GM18502 (cell line): ENCODE measurements around the gene SRRM2.

Experiments
- ATAC-seq: cut with Tn5 transposase; IDR thresholded peaks from one replicate; pipeline ENCODE4 v1.9.1; 2021; ENCODE audit warnings: mild to moderate bottlenecking; ENCODE audit not compliant: unreplicated experiment, poor library complexity

SRRM2 gene

DNA sequence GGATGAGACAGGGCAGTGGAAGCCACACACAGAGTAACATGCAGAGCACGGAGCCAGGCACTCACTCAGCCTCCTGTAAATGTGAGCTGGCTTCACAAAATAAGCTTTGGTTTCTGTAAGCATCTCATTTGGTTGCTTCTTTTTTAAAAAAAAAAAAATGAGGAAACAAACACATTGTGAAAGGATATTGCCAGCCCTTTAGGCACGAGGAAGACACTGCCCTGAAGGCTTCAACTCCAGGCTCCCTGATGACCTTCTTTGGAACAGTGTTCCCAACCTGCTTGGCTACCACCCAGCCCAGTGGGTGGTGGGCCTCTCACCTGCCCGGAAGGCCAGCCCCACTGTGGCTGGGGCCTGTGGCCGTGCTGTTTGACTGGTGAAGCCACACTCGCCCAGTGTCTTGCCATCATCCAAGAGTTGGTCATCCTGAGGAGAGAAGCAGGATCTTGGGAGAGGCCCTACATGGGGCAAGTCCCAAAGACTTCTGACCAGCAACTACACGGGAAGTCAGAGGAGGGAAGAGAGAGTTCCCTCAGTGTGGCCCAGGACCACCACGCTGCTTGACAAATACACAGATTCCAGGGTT, 22.8 kb downstream of the SRRM2 start:
- no peak for ATAC-seq

DNA sequence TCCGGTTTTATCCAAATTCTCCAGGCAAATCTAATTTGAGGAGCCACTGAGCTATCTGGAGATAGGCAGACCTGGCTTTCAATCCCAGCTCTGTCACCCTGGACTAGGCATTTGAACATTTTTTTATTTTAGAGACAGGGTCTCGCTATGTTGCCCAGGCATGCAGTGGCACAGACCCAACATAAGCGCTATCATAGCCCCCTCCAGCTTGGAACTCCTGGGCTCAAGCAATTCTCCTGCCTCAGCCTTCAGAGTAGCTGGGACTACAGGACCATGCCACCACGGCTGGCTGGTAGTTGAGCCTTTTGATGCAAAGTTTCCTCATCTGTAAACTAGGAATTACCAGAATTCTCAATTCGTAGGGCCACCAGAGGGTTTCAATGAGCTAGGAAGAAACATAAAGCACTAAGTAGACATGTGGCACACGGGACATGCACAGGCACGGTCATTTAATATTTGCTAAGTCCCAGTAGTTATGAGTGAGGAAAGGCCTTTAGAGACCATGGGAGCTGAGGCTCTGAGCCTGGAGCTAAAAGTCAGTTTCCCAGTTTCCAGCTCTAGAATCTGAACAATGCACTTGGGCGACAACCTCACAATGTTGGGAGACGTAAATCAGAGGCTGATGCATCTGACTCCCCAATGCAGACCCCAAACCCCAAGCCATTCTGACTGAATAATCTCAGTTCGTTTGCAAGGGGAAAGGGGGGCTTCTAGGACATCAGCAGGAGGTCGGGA, 23.5 kb downstream of the SRRM2 start:
- no peak for ATAC-seq

DNA sequence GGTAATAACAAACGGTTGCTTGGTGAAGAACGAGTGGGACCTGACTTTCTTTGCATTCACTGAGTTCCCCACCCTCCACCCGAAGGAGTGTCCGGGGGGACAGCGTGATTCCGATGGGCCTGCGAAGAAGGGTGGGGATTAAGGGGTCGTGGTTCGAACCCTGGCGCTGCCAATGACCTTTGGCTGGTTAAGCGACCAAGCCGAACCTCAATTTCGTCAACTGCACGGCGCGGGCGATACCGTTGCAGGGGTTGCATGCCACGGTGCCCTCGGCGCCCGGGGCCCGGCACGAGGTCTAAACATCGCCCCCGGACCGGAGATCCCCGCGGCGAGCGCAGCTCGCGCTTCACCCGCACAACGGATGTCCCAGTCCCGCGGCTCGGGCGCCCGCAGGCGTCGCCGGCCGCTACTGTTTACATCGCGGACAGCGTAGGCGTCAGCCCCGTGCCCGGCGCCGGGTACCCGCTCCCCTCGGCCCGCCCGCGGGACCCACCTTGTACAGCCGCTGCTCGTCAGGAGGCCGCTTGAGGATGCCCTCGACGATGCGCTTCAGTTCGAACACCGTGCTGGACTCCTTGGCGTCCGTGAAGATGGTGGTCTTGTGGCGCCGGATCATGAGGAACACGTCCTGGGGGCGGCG, 24.2 kb downstream of the SRRM2 start:
- ATAC-seq: peak; percentile 27

DNA sequence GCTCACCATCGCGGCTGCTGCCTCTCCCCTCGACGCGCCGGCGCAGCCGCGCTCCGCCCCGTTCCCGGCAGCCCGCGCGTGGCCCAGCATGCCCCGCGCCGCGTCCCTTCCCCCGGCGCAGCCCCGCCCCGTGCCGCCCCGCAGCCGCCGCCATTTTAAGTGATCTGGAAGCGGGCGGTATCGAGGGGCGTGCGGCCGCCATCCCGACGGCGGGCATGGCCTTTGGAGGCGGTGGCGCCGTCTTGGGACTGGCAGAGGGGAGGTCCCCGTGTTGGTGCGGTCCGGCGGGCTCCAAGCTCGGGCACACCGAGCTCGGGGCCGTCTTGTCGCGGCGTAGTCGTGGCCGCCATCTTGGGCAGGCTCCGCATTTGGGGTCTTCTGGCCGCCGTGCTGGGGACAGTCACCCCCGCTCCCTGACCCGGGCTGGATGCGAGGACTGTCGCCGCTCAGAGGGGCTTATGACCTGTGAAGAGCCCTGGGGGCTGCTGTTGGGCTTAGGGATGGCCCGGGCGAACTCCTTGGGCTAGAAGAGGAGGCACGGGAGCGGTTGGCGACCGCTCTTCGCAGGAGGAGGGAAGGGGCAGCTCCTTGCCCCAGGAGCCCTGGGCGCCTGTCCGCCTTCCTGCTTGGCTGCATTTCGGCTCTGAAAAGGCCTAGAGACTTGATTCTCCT, 24.9 kb downstream of the SRRM2 start, which contains the start of gene ELOB:
TSS of gene ELOB (minus strand) at position 50 of the 672 bp plus-strand sequence. CDS start at position 9, 41 bp downstream.
- peak; percentile 88 for ATAC-seq

DNA sequence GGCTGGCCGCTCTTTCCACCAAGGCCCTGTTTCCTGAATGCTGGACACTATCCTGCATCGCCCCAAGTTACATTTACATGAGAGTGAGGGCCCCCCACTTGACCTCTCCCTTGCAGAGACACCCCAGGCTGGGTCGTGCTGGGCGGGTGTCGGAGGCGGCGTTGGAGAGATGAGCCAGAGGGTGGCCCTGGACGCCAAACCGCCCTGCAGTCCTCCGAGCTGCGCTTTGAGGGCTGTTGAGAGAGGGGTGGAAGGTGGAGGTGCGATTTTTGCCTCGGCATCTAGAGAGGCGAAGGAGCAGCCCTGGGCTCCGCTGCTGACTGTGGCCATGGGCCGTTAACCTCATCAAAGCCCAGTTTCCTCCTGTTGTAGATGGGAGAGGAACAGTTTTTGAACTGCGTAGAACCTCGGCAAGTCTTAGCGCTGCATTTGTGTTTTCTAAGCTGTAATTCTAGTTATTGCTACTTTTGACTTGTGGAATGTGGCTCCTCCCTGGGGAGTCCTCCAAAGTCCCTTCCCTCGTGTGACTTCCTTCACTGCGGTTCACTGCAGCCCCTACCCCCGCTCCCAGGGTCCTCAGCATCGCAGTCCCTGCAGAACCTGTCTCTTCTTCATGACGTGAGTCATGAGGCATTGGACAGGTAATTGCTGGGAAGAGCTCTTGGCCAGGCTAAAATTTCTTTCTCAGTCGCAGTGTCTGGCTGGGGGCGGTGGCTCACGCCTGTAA, 25.6 kb downstream of the SRRM2 start:
- no peak for ATAC-seq

DNA sequence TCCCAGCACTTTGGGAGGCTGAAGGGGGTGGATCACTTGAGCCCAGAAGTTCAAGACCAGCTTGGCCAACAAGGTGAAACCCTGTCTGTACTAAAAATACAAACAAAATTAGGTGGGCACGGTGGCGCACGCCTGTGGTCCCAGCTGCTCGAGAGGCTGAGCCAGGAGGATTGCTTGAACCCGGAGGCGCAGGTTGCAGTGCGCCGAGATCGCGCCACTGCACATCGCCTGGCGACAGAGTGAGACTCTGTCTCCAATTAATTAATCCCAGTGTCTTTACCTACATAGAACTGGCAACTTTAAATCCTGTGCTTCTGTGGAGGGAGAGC, 26.2 kb downstream of the SRRM2 start:
- no peak for ATAC-seq

DNA sequence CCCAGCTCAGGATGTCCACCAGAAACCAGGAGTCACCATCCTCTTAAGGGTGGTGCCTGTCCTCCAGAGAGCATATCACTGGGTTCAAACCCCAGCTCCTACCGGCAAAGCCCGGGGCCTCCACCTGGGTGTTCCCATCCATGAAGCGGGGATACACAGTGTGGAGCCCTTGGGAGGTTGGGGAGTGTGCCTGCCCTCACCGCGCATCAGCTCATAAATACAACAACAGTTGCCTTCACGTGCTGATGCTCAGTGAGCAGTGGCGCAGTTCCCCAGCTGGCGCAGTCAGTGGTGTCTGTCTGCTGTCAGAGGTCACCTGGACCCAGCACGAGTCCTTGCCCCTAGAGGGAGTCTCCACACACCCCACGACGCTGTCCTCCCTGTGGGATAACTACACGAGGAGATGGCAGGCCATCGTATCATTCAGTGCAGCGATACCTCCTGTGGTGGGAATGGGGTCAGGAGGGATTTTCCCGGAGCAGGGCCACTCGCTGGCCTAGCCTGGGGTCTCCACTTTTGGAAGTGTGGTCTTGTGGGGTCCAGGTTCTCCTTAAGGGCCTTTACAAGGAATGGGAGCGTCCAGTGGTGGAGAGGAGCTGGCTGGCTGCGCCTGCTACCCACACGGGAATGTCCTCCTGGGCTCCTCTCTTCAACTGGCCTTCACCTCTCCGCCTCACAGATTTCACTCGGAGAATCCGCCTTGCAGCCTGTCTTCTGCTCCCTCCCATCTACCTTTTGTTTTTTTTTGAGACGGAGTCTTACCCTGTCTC, 26.9 kb downstream of the SRRM2 start:
- ATAC-seq: no peak

DNA sequence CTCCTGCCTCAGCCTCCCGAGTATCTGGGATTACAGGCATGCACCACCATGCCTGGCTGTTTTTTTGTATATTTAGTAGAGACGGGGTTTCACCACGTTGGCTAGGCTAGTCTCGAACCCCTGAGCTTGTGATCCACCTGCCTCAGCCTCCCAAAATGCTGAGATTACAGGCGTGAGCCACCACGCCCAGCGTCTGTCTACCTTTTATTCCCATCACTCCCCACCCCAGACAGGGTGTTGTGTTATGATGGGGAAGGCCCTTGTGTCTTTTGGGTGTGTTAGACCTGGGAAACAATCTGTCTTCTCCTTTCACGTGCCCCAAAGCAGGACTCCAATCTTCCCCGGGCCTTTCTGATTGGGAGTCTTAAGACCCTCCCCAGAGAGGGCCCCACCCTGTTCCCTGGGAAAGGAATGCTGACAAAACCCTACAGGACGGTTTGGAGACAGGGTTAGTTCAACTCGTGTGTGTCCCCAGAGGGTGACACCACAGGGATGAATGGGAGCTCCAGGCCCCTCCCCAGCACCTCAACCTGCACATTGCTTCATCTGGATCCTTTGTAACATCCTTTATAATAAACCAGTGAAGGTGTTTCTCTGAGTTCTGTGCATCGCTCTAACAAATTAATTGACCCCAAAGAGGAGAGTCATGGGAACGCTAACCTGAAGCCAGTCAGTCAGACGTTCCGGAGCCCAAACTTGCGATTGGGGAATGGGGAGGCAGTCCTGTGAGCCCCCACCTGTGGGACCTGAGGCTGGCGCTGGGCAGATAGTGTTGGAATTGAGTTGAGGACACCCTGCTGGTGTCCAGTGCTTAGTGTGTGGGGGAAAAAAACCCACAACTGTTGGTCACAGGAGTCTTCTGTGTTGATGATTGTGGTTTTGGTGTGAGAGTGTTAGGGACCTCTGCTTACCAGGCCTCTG, 27.8 kb downstream of the SRRM2 start:
- ATAC-seq: no peak

DNA sequence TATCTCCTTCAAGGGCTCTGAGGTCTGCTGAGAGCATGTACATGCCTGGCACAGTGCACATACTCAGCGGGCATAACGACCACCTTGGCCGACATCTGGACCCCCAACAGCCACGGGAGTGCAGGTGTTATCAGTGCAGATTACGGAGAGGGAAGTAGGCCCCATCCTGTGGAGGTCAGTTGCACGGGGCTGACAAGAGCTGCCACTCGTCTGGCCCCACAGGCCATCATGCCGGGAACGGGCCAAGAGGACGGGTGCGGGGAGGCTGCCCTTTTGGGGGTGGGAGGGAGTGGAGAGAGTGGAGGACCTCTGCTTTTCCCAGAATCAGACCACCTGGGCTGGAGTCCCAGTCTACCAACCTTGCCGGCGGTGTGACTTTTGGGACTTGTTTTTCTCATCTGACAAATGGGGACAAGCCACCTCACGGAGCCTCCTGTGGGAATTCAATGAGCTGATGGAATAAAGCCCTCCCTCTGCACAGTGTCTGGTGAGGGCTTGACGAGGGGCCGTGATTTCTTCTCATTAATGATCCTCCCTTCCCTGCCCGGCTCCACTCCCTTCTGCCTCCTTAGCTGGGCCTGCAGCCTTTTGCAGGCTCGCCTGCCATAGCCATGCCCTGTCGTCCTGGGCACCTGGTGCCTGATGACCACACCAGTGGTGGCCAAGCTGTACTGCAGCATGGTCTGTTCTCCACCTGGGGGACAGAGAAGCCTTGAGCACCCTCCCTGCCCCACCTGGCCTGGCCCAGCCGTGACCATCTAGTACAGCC, 30.3 kb downstream of the SRRM2 start:
- ATAC-seq: no peak

DNA sequence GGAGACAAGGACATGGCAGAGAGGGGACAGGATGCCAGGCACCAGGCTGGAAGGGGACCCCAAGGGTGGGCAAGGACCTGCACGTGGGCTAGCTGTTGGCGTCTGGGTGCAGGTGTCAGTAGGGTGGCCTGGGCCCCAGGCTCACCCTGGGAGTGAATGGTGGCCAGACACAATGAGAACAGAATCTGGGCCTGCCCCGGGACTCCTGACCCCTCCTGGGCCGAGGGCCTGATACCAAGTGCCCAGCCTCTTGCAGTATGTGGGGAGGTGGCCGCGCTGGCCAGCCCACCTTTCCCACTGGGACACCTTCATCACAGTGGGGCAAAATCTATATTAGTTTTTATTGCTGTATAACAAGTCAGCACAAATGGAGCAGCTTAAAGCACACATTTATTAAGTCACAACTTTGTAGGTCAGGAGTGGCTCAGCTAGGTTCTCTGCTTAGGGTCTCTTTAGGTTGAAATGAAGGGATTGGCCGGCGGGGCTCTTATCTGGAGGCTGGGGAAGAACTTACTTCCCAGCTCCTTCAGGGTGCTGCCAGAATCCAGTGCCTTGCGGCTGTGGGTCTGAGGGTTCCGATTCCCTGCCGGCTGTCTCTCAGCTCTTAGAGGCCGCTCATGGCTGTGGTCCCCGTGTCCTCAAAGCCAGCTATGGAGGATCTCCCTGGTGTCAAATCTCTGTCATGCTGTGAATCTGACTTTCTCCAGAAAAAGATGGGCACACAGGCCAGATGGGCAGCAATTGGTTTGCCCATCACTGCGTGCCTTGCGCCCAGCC, 31.3 kb downstream of the SRRM2 start:
- ATAC-seq: no peak

DNA sequence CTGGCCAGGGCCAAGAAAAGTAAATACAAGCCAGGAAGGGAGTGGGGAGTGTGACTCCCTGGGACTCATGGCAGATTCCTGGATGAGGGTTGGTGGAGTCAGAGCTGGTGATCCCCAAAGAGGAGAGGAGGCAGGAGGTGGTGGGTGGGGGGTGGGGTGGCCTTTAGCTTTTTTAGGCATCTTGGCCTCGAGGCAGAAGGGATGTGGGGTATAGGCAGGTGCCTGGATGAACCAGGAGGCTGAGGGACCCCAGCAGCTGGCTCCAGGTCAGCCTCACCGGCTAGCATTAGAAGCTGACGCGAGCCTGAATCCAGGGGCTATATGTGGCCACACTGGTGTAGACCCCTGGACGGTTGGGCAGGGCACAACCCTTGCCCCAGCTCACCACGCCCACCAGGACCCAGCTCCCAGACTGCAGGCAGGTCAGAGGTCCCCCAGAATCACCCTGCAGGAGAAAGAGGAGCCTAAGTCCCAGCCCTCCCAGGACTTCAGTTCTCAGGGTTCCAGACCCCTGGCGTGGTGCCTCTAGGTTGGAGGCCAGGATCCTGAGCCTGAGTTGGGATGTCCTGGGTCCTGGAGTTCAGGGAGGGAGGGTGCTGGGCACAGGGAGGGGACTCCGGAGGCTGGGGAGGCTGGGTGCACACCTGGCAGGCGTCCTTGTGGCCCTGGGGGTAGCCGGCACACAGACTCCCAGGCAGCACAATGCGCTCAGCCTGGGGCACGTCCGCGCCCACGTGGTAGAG, 32.1 kb downstream of the SRRM2 start:
- ATAC-seq: no peak

DNA sequence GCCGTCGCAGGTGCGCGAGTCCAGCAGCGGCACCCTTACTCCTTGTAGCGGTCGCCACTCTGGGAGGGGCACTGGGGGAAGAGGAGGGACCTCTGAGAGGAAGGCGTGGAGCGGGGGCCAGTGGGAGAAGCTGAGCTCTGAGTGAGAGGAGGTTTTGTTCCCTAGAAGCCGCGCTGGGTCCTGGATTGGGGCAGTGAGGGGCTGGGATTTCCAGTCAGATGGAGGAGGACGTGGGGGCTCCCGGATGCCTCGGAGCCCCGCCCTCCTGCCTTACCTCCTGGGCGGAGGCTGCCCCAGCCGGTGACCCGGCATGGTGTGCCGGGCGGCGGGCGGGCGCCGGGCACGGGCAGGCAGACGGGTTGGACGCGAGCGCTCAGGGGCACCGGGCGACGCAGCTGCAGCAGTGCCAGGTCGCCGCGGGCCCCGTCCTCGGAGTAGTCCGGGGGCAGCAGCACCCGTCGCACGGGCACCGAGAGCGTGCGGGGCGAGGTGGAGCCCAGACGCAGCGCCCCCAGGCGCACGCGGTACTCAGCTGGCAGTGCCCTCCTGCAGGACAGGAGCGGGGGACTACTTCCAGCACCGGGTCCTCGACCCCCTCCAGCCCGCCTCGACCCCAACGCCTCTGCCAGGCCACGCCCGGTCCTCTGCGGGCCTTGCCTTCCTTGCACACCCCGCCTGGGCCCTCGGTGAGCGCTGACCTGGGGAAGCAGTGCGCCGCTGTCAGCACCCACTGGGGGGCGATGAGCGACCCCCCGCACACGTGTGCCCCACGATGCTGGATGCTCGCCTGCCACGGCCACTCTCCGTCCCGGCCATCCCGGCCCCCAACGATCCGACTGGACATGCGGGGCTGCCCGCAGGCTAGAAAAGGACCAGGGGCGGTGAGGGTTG, 32.9 kb downstream of the SRRM2 start:
- no peak for ATAC-seq

DNA sequence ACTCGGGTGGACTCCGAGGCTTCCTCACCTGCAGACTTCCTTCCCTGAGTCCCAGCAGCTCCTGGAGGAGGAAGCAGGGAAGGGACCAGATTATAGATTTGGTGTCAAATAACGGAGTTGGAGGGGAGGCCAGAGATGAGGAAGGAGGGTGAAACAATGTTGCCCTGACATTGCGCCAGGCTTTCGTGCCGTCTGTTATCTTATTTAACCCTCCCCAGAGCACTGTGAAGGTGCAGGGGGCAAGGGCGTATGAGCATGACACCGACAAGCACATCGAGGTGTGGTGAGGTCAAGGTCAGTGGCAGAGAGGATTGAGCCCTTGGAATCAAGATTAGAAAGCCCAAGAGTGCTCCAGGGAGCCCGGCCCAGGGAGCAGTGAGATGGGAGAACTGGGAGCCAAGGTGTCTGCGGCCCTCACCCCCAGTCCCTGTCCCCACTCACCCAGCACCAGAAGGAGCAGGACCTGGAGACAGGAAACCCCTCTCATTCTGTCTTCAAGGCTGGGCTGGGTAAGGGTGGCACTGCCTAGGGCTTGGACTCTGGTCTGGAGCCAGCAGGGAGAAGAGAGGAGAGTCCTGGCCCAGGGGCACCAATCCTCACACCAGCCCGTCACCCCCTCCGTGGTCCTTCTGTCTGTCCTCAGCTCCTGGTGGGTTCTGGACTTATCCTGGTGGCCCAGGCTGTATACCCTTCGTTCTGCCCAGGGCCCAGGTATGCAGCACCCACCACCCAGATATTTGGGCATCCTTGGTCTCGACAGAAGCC, 33.8 kb downstream of the SRRM2 start:
- ATAC-seq: no peak

DNA sequence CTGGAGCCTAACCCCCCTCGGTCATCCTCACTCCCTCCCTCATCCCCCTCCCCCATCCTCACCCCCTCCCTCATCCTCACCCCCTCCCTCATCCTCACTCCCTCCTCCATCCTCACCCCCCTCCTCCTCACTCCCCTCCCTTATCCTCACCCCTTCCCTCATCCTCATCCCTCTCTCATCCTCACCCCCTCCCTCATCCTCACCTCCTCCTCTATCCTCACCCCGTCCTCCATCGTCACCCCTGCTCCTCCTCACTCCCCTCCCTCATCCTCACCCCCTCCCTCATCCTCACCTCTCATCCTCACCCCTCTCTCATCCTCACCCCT, 34.4 kb downstream of the SRRM2 start:
- no peak for ATAC-seq

DNA sequence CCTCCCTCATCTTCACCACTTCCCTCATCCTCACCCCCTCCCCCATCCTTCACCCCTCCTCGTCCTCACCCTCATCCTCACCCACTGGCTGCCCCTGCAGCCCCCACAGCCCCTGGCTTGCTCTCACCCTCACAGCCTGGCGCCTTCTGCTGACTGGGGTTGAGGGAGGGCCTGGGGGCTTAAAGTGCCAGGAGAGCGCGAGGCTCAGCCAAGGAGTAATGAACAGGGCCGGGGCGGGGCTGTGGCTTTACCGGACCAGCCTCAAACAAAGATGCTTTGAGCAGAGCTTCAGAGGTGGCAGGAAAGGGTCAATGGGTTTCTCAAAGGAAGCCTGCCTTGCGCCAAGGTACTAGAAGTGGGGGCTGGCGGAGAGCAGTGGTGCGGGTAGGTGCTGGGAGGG, 35.0 kb downstream of the SRRM2 start, which contains the start of gene PRSS33:
TSS of gene PRSS33 (minus strand) at position 155 of the 400 bp plus-strand sequence. CDS start 1,013 bp downstream, outside the sequence.
- ATAC-seq: no peak
